GM18520 (cell line): ENCODE measurements around the gene MAFG.
A peak's percentile ranks its signal among the peaks of the same experiment; 100 is the strongest.
"Not testable (repeated sequence)": the region's sequence is repeated elsewhere in the genome, so short reads cannot be mapped to it uniquely, and the experiment has no call there.

Experiments
- ATAC-seq: cut with Tn5 transposase; IDR thresholded peaks from one replicate; pipeline ENCODE4 v1.9.1; 2021; ENCODE audit not compliant: unreplicated experiment

The MAFG gene

GRCh38 chr17:81924557-81925532 lies 2.7 kb downstream of the MAFG start:
- no peak for ATAC-seq

- no peak for ATAC-seq
Measured at GRCh38 chr17:81923302-81924260, 4.0 kb downstream of the MAFG start.

GRCh38 chr17:81922566-81923301 lies 4.8 kb downstream of the MAFG start:
- no peak for ATAC-seq

GRCh38 chr17:81921996-81922565 lies 5.5 kb downstream of the MAFG start:
- no peak for ATAC-seq

- ATAC-seq, result no peak
Measured at GRCh38 chr17:81921537-81921862, 6.0 kb downstream of the MAFG start.

- no peak for ATAC-seq
Measured at GRCh38 chr17:81920612-81921536, 6.7 kb downstream of the MAFG start.

GRCh38 chr17:81918832-81919545 lies 8.5 kb downstream of the MAFG start:
- no peak for ATAC-seq

- not testable (repeated sequence) for ATAC-seq
Measured at GRCh38 chr17:81918333-81918669, 9.2 kb downstream of the MAFG start.

GRCh38 chr17:81917565-81918332 lies 9.8 kb downstream of the MAFG start, which contains the start of gene SIRT7:
Gene SIRT7, minus strand, starts transcription at chr17:81918176. Its CDS starts 45 bp downstream, at chr17:81918131.
- ATAC-seq, result peak; percentile 55

- no peak for ATAC-seq
Measured at GRCh38 chr17:81916234-81917001, 11.1 kb downstream of the MAFG start.

GRCh38 chr17:81915331-81915730 lies 12.2 kb downstream of the MAFG start:
- ATAC-seq, result no peak

GRCh38 chr17:81914103-81914850 lies 13.3 kb downstream of the MAFG start:
- no peak for ATAC-seq

- ATAC-seq, result no peak
Measured at GRCh38 chr17:81913394-81914102, 14.0 kb downstream of the MAFG start.

GRCh38 chr17:81912441-81913309 lies 14.9 kb downstream of the MAFG start:
- ATAC-seq, result no peak

- ATAC-seq, result no peak
Measured at GRCh38 chr17:81911969-81912368, 15.6 kb downstream of the MAFG start.
